SU-DHL-6 (cell line): Measurements from ENCODE around the gene GPATCH8.

Experiments
- H2AFZ ChIP-seq: fragments of 200-600 bp; sonication (generic); 2 replicates; pipeline ENCODE4 v1.6.1; 2014; ENCODE audit warnings: low read depth, mild to moderate bottlenecking, moderate library complexity, mixed read lengths, antibody characterized with exemption, low read length; ENCODE audit not compliant: severe bottlenecking
- H3F3A ChIP-seq: fragments of 200-600 bp; shearing (Covaris generic); 2 replicates; pipeline ENCODE4 v1.6.0; 2016; ENCODE audit warnings: antibody characterized with exemption, mild to moderate bottlenecking; ENCODE audit not compliant: insufficient read depth
- H3K27ac ChIP-seq: fragments of 200-600 bp; sonication (generic); 2 replicates; pipeline ENCODE4 v1.5.1; 2016; ENCODE audit warnings: low read depth, mild to moderate bottlenecking, low read length, moderate library complexity, mixed read lengths
- H3K27me3 ChIP-seq: fragments of 200-600 bp; sonication (generic), shearing (Covaris generic); 2 replicates; pipeline ENCODE4 v1.6.0; 2014; ENCODE audit warnings: mild to moderate bottlenecking, low read length
- H3K36me3 ChIP-seq: fragments of 200-600 bp; sonication (generic); 2 replicates; pipeline ENCODE4 v1.6.1; 2014; ENCODE audit warnings: mild to moderate bottlenecking, low read length, mixed read lengths
- H3K4me2 ChIP-seq: fragments of 300-600, 200-600 bp; shearing (Covaris generic), sonication (generic); 2 replicates; pipeline ENCODE4 v1.6.0; 2014; ENCODE audit warnings: low read length, low read depth, mild to moderate bottlenecking; ENCODE audit not compliant: poor library complexity, severe bottlenecking
- H3K4me3 ChIP-seq: fragments of 200-600 bp; sonication (generic); 2 replicates; pipeline ENCODE4 v1.5.1; 2014; ENCODE audit warnings: antibody characterized with exemption, low read length, mild to moderate bottlenecking, mixed read lengths; ENCODE audit not compliant: insufficient read depth, poor library complexity, severe bottlenecking
- H3K79me2 ChIP-seq: fragments of 200-600 bp; sonication (generic); 2 replicates; pipeline ENCODE4 v1.6.1; 2014; ENCODE audit warnings: mild to moderate bottlenecking, low read length, moderate library complexity; ENCODE audit not compliant: insufficient read depth
- H3K9ac ChIP-seq: fragments of 200-600 bp; sonication (generic); 2 replicates; pipeline ENCODE4 v1.7.0; 2014; ENCODE audit warnings: mild to moderate bottlenecking, low read length
- H3K9me2 ChIP-seq: fragments of 200-600 bp; sonication (generic); replicated peaks from 2 replicates; pipeline ENCODE4 v1.6.1; 2014; ENCODE audit warnings: low read length; ENCODE audit not compliant: insufficient read depth
- H3K9me3 ChIP-seq: fragments of 200-600 bp; sonication (generic); 2 replicates; pipeline ENCODE4 v1.6.1; 2014; ENCODE audit warnings: low read length, mixed read lengths; ENCODE audit not compliant: insufficient read depth
- H4K20me1 ChIP-seq: fragments of 200-600 bp; sonication (generic); 2 replicates; pipeline ENCODE4 v1.6.1; 2014; ENCODE audit warnings: low read depth, mild to moderate bottlenecking, antibody characterized with exemption, low read length, moderate library complexity, mixed read lengths
- EZH2phosphoT487 ChIP-seq: fragments of 200-600 bp; sonication (generic), shearing (Covaris generic); conservative IDR thresholded peaks from 2 replicates; pipeline ENCODE4 v1.6.1; 2018; ENCODE audit warnings: mild to moderate bottlenecking, antibody characterized with exemption, low read length, moderate library complexity, mixed read lengths
- TF ChIP-seq, protein P1 (sequence below): fragments of 200-600 bp; sonication (generic); IDR thresholded peaks from one replicate; pipeline ENCODE4 v1.5.1; 2017; ENCODE audit warnings: antibody characterized with exemption, mild to moderate bottlenecking, low read length, moderate library complexity; ENCODE audit not compliant: insufficient read depth, poor library complexity, severe bottlenecking

The GPATCH8 gene

DNA sequence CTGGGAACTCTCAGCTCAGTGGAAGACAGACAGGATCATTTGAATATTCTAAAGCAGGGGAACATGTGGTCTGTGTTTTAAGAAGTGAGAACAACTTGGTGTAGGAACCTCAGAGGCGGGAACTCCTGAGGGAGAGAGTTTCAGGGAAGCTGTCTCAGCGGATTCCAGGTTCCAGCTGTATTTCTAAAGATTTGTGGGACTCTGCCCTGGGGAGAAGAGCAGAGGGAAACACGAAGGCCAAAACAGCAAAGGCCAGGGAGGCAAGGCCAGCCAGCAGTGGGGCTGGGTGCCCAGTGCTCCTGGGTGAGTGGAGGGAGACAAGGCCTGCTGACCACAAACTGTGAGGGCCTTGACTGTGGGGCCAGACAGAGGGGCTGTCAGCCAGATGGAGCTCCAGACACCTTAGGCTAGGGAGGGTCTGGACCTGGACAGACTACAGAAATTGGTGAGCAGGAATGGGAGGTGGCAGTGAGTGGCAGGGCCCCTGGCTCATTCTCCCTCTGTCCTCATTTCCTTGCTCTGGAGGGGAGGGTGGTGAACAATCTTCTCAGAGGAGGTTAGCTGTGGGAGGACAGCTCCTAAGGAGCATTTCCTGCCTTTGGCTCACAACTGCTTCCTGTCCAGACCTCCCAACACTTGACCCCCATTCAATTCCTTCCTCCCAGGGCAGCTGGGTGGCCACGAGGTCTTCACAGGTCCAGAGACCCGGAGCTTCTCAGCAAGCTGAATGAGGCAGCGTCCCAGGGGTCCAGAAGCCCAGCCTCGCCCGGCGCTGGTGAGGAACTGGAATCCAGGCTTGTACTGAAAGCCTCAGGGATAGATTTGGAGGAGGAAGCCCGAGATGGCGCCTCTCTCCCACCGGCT, 33.1 kb upstream of the GPATCH8 start:
- H3K36me3 ChIP-seq = no peaks in the 10 kb centered on the region
- H3K27me3 ChIP-seq = no peaks in the 10 kb centered on the region
- no peak overlapping the region for H3K9ac ChIP-seq
- H3F3A ChIP-seq = no peaks in the 10 kb centered on the region
- H3K79me2 ChIP-seq = no peaks in the 10 kb centered on the region
- no peaks in the 10 kb centered on the region for H4K20me1 ChIP-seq
- H3K9me2 ChIP-seq = no peaks in the 10 kb centered on the region
- no peak overlapping the region for H3K4me3 ChIP-seq
- no peak overlapping the region for H2AFZ ChIP-seq
- TF ChIP-seq EZH2phosphoT487 = no peak
- TF ChIP-seq, protein P1, sequence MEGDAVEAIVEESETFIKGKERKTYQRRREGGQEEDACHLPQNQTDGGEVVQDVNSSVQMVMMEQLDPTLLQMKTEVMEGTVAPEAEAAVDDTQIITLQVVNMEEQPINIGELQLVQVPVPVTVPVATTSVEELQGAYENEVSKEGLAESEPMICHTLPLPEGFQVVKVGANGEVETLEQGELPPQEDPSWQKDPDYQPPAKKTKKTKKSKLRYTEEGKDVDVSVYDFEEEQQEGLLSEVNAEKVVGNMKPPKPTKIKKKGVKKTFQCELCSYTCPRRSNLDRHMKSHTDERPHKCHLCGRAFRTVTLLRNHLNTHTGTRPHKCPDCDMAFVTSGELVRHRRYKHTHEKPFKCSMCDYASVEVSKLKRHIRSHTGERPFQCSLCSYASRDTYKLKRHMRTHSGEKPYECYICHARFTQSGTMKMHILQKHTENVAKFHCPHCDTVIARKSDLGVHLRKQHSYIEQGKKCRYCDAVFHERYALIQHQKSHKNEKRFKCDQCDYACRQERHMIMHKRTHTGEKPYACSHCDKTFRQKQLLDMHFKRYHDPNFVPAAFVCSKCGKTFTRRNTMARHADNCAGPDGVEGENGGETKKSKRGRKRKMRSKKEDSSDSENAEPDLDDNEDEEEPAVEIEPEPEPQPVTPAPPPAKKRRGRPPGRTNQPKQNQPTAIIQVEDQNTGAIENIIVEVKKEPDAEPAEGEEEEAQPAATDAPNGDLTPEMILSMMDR = no peak
- no peak overlapping the region for H3K4me2 ChIP-seq
- no peak overlapping the region for H3K27ac ChIP-seq
- no peaks in the 10 kb centered on the region for H3K9me3 ChIP-seq

DNA sequence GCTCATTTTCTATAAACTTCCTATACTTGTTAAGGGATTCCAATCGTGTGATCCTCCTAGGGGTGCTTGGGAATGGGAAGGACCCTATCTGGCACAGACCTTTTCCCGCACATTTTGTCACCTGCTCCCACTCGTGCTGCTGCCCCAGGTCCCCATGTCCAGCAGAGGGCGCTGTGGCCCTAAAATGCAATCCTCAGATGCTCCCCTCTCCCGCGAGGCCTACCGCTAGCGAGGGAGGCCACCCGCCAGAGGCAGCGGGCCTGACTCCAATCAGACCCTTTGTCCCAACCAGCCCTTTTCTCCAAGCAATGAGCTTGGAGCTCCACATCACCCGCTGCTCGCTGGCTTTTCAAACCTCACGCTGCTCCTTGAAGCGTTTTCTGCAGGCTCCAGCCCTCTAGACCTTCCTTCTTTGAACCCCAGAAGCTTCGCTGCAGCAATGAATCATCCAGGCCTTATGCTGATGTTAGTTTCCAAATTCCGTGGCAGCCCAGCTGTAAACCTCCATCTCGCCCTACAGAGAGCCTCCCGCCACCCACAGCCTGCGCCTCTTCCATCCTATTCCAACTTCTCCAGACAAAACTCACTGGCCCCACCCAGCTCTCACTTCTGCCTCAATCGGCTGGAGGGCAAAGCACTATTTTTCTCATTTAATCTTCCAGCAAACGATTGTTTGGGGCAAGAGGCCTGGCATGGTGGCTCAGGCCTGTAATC, 30.5 kb upstream of the GPATCH8 start:
- Histone ChIP-seq H3K9ac (no peak overlapping the region), H3K9me3 (no peaks in the 10 kb centered on the region), H3K27me3 (no peaks in the 10 kb centered on the region), H3K79me2 (no peaks in the 10 kb centered on the region), H3K4me3 (no peak overlapping the region), H3K36me3 (no peaks in the 10 kb centered on the region), H3F3A (no peaks in the 10 kb centered on the region), H3K27ac (no peak overlapping the region), H4K20me1 (no peaks in the 10 kb centered on the region), H3K4me2 (no peak overlapping the region), H2AFZ (peak overlapping the region; percentile 35), H3K9me2 (no peaks in the 10 kb centered on the region)
- TF ChIP-seq EZH2phosphoT487 = no peak
- TF ChIP-seq, protein P1 = peak; percentile 94

DNA sequence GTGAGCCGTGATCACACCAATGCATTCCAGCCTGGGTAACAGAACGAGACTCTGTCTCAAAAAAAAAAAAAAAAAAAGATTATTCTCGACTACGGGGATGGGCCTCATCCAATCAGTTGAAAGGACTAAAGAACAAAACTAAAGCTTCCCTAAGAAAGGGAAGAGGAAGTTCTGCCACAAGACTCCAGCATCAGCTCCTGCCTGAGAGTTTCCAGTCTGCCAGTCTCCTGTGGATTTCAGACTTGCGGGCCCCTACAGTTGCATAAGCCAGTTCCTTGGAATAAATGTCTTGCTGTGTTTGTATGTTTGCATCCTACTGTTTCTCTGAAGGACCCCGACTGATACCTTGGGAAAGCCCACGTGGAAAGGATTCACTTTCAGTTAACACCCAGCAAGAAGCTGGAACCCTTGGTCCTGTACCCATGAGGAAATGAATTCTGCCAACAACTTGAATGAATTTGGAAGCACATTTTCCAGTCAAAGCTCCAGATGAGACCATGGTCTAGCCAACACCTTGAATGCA, 27.8 kb upstream of the GPATCH8 start:
- Histone ChIP-seq H3K27me3 (no peaks in the 10 kb centered on the region), H3K27ac (no peak overlapping the region), H3K4me2 (no peak overlapping the region), H3F3A (no peaks in the 10 kb centered on the region), H3K79me2 (no peaks in the 10 kb centered on the region), H3K4me3 (no peak overlapping the region), H3K9me2 (no peaks in the 10 kb centered on the region), H2AFZ (no peak overlapping the region), H3K36me3 (no peaks in the 10 kb centered on the region), H3K9me3 (no peaks in the 10 kb centered on the region), H3K9ac (no peak overlapping the region), H4K20me1 (no peaks in the 10 kb centered on the region)
- TF ChIP-seq, protein P1 = no peak
- no peak for TF ChIP-seq EZH2phosphoT487
